Epithelial cell of proximal tubule (primary cell): ENCODE results near the gene TBC1D8. TPM values are rescaled to one million over a fixed set of nuclear protein-coding genes. Genes with fewer than 3 reads are reported as not detected.

Experiments
- DNase-seq: peaks from one replicate; pipeline ENCODE4 v3.0.0-alpha.2; 2011; ENCODE audit warnings: low read depth
- H3K4me3 ChIP-seq: 2 replicates; pipeline ENCODE4 v1.5.1; 2011; ENCODE audit warnings: low read depth, mild to moderate bottlenecking, low read length
- CTCF ChIP-seq: conservative IDR thresholded peaks from 2 replicates; pipeline ENCODE4 v1.5.1; 2012; ENCODE audit warnings: low read depth, mild to moderate bottlenecking, low read length
- total RNA-seq: library from RNA; depleted of rRNA; stranded (reverse); fragments of >200 nt; gene quantifications from 2 replicates; pipeline ENCODE4 v1.2.3, GENCODE V29; 2015

TBC1D8 gene
- total RNA-seq, 1 donor from 2014 or later = 20.5 TPM

GRCh38 chr2:101139495-101139894 lies 11.7 kb downstream of the TBC1D8 start:
- no peak overlapping the region for H3K4me3 ChIP-seq
- DNase-seq = no peak
- TF ChIP-seq CTCF = no peak

- no peak for DNase-seq
- no peak for TF ChIP-seq CTCF
- H3K4me3 ChIP-seq = no peak overlapping the region
These were observed 15.5 kb downstream of the TBC1D8 start for GRCh38 chr2:101135412-101136296.

GRCh38 chr2:101133492-101134100 lies 17.6 kb downstream of the TBC1D8 start:
- no peak overlapping the region for H3K4me3 ChIP-seq
- TF ChIP-seq CTCF = no peak

GRCh38 chr2:101132202-101132601 lies 19.0 kb downstream of the TBC1D8 start:
- TF ChIP-seq CTCF = no peak
- DNase-seq = no peak
- no peak overlapping the region for H3K4me3 ChIP-seq

More at GRCh38 chr2:101133492-101134100, 17.6 kb downstream of the TBC1D8 start:
- DNase-seq = no peak

GRCh38 chr2:101130081-101130480 lies 21.1 kb downstream of the TBC1D8 start:
- DNase-seq = no peak
- no peak for TF ChIP-seq CTCF
- H3K4me3 ChIP-seq = no peak overlapping the region

GRCh38 chr2:101127319-101128056 lies 23.7 kb downstream of the TBC1D8 start:
- H3K4me3 ChIP-seq = no peak overlapping the region
- TF ChIP-seq CTCF = no peak
- DNase-seq = no peak
